Measurements from ENCODE around the gene DES.

Gene DES

DNA sequence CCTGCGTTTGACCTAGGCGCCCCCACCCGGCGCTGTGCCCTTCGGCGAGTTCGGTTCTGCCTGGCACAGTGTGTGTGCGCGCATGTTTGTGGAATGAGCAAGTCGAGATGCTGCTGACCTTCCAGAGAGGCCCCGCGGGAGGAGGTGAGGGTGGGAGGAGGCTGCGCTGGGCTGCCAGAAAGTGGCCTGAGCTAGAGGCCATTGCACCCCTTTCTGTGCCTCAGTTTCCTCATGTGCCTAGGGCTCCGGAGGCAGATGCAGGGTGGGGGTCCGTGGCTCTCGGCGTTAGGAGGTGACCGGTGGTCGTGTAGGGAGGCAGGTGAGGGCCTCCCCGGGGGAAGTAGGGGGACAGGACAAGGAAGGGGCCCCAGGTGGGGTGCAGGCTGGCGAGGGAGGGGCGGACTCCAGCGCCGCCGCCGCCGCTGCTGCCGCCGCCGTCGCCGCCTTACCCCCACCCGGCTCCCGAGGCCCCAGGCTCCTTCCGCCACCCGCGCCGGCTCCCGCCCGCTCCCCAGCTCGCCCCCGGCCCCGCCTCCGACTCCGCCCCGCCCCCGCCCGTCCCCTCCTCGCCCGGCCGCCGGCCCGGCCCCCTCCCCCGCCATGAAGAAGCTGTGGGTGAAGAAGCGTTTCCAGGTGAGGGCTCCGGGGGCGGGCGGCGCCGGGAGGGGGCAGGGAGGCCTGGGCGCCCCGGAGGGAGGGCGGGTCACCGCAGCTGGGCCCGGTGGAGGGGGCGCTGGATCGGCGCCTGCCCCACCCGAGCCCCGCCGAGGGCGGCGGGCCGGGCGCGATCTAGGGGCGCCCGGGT, 23.5 kb downstream of the DES start:
- peak; percentile 51 for DNase-seq

DNA sequence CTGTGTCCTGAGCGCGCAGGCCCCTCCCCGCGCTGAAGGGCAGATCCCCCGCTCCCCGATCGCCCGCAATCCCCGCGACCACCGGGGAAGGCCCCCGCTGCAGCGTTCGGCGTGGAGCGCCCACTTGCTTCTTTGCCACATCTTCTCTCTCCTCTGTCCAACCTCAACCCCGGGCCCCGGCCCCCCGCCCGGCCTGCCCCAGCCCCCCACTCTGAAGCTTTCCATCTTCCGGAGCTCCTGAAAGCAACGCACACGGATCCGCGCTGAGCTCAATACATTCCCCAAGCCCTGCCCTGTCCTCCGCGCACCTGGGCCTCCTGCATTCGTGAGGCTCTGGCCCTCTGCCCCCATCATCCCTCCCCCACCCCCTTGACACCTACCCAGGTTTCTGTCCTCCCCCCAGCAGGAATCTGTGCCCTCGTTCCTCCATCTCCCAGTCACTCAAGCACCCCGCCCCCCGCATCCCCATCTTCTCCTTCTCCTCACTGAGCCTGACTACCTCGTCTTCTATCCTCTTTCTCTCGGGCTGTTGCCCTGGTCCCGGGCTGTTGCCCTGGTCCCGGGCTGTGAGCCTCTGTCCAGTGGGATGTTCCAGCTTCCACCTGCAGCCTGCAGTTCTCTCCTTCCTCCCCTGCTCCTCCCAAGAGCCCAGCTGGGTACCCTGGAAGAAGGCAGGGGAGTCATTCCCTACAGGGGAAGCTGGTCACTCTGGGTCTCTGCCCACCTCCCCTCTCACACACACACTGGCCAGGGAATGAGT, 24.3 kb downstream of the DES start:
- DNase-seq: no peak

DNA sequence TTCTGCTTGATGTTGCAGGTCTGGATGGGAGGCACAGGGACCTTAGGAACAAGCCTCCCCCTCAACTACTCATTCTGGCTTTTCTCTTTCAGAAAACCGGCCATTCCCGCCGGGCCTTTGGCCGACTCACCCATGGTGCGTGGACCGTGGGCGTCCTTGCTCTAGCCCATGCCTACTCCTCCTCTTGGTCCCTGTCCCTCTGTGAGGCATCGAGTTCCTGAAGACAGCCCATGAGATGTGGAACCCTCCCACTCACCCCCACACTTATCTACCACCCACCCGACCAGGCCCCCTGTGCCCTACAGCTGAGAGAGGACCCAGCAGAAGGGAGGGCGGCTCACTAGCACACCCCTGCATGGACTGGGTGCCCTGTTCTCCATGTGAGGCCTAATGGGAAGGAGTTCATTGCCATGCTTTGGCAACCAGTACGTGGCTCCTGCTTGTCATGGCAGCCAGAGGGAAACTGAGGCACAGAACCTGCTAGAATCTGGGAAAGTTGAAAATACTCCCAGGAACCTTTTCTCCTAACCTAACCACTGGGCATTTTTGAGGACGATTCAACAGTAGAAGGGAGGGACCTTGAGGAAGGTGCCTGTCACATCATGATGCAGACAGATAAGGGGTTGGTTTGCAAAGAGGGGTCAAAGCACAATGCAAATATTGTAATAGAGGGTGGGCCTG, 25.0 kb downstream of the DES start:
- no peak for DNase-seq

- DNase-seq: no peak
Observed at GRCh38 chr2:219443697-219444023, 25.5 kb downstream of the DES start.

DNA sequence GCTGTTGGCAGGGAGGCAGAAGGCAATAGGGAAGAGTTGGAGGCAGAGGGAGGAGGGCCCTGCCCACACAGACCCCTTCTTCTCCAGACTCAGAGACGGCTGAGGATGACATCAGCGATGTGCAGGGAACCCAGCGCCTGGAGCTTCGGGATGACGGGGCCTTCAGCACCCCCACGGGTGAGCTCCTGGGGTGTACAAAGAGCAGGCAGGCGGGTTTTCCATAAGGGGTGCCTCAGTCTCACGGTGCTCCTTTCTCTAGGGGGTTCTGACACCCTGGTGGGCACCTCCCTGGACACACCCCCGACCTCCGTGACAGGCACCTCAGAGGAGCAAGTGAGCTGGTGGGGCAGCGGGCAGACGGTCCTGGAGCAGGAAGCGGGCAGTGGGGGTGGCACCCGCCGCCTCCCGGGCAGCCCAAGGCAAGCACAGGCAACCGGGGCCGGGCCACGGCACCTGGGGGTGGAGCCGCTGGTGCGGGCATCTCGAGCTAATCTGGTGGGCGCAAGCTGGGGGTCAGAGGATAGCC, 26.5 kb downstream of the DES start:
- no peak for DNase-seq

DNA sequence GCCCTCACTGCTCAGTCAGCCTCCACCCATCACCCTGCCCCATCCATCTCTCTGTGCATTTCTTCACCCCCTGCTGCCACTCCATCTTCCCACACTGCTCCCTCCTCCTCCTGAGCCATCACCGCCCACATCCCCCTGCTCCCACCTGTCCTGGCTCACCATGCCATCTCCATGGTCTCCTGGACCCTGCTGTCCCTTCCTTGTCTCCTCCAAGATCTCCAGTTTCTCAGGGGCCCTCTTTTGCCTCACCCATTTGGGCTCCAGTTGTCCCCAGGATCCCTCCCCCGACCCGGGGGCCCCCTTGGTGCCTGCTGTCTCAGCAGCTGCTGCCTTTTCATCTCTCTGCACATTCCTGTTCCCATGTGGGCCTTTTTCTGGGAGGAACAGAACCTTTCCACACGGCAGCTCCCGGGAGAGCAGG, 27.1 kb downstream of the DES start:
- DNase-seq: no peak

DNA sequence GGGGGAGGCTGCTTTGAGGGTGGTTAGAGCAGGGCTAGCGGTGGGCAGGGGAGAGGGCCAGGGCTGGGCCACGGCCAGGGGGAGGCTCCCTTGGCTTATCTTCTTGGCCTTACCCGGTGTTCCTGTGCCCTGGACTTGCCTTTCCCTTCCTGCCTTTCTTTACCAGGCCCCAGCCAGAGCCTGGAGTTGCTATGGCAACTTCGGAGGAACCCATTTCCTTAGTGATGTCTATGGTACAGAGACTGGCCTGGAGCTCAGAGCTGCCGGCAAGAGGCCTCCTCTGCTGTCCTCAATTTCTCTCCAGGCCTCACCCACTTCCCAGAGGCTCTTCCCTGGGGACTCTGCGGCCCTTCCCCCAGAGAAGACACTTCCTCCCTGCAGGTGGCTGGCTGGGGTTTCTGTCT, 27.9 kb downstream of the DES start:
- DNase-seq: no peak

DNA sequence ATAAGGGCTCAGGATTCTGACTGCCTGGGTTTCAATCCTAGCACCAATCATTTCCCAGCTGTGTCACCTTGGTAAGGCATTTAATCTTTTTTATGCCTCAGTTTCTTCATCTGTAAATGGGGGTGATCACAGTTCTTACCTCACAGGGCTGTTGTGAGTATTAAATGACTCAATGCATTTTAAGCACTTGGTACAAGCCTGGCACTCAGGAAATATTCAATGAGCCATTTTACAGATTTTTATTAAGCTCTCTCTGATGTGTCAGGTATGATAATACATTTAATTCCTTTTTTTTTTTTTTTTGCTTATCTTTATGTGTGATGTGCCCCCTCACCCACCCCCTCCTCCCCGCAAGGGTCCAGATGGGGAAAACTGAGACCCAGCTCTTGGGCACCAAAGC, 28.5 kb downstream of the DES start:
- DNase-seq: no peak

GRCh38 chr2:219447242-219448098, 29.3 kb downstream of the DES start:
- DNase-seq: no peak

DNA sequence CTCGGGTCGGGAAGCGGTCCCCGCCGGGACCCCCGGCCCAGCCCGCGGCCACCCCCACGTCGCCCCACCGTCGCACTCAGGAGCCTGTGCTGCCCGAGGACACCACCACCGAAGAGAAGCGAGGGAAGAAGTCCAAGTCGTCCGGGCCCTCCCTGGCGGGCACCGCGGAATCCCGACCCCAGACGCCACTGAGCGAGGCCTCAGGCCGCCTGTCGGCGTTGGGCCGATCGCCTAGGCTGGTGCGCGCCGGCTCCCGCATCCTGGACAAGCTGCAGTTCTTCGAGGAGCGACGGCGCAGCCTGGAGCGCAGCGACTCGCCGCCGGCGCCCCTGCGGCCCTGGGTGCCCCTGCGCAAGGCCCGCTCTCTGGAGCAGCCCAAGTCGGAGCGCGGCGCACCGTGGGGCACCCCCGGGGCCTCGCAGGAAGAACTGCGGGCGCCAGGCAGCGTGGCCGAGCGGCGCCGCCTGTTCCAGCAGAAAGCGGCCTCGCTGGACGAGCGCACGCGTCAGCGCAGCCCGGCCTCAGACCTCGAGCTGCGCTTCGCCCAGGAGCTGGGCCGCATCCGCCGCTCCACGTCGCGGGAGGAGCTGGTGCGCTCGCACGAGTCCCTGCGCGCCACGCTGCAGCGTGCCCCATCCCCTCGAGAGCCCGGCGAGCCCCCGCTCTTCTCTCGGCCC, 30.1 kb downstream of the DES start:
- no peak for DNase-seq

DNA sequence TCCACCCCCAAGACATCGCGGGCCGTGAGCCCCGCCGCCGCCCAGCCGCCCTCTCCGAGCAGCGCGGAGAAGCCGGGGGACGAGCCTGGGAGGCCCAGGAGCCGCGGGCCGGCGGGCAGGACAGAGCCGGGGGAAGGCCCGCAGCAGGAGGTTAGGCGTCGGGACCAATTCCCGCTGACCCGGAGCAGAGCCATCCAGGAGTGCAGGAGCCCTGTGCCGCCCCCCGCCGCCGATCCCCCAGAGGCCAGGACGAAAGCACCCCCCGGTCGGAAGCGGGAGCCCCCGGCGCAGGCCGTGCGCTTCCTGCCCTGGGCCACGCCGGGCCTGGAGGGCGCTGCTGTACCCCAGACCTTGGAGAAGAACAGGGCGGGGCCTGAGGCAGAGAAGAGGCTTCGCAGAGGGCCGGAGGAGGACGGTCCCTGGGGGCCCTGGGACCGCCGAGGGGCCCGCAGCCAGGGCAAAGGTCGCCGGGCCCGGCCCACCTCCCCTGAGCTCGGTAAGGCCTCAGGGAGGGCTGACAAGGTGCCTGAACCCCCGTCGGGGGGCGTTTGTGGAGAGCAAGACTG, 30.7 kb downstream of the DES start:
- no peak for DNase-seq

GRCh38 chr2:219449609-219450008, 31.4 kb downstream of the DES start:
- DNase-seq: no peak

GRCh38 chr2:219451661-219452360, 33.6 kb downstream of the DES start:
- no peak for DNase-seq

- no peak for DNase-seq
Observed at GRCh38 chr2:219452361-219453317, 34.5 kb downstream of the DES start.

DNA sequence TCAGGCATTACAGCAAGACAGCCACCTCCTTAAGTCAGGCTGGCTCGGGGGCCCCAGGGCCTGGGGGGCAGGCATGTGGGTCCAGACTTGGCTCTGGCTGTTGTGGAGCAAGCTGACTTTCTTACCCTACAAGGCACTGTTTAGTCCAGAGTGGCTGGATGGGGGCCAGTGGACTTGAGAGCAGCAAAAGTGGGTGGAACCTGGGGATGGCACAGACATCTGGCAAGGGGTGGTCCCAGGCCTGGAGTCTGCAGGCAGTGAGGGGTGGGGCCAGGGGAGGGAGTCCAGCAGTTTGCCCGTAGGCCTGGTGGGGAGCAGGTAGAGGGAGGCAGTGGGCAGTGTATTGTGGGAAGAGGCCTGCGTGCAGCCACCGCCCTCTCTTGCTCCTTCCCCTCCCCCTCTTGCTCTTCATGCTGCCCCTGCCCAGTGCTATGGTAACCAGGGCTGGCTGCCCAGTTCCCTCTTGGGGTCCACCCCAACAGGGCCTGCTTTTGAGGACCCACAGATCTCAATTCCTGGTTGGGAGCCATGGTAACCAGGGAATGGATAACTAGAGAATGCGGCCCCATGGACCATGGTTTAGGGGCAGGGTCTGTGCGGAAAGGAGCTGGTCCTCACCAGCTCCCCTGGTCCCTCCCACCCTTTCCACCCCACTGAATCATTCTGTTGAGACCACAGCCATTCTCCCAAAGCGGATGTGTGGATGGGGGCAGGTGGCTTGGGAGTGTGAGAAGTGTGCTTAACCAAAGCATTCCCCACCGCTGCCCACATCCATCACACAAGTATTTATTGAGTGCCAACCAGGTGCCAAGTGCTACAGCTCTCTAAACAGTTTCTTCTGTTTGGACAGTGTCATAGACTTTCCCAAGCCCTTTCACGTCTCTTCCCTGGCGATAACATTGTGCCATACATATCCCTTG, 35.8 kb downstream of the DES start:
- no peak for DNase-seq

DNA sequence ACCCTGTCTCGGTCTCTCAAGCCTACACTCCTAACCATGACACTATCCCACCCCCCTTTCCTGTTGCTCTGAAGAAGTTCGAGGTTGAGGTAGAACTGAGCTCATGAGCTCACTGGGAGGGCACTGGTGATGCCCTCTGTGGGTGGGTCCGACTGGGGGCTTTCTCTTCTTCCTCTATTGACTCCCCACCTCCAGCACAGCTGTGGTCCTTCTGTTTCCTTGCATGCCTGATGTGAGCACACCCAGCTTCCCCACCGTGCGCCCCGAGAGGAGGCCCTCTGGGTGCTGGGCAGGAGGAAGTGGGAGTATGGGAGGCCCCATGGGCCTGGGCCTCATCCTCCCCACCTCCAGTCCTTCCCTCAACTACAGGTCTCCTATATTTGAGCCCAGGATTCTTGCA, 37.4 kb downstream of the DES start:
- no peak for DNase-seq

- DNase-seq: no peak
Observed at GRCh38 chr2:219457784-219458369, 39.7 kb downstream of the DES start.

GRCh38 chr2:219458996-219459395, 40.8 kb downstream of the DES start:
- no peak for DNase-seq

Data from activated CD4-positive, alpha-beta T cell treated with anti-CD3 and anti-CD28 coated beads for 1 hour (primary cell).